ENCODE measurements around the gene ZNF783.

Gene ZNF783

DNA sequence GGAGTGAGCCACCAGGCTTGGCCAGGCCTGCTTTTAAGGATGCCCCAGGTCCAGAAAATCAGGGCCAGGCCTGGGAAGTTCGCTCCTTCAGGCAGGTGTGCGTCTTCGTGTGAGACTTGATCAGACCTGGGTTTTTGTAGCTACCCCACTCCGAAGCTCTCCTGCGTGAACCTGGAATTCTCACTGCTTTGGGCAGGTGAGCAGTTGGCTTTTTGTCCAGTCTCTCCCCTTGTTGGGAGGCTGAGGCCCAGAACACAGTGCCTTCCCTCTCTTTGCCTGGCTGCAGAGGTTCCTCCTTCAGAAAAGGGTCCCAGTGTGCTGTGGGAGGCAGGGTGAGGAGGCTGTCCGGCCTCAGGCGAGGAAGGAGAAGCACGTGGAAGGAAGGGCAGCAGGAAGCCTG is 27.3 kb downstream of the ZNF783 start:
- H3K4me3 ChIP-seq (ENCODE audit: low read depth, low read length): no peak overlapping the region
- DNase-seq (ENCODE audit: low read depth, low spot score): no peak
- ChIA-PET POLR2A (no interaction called here), CTCF (no interaction called here)
- TF ChIP-seq, protein P1, sequence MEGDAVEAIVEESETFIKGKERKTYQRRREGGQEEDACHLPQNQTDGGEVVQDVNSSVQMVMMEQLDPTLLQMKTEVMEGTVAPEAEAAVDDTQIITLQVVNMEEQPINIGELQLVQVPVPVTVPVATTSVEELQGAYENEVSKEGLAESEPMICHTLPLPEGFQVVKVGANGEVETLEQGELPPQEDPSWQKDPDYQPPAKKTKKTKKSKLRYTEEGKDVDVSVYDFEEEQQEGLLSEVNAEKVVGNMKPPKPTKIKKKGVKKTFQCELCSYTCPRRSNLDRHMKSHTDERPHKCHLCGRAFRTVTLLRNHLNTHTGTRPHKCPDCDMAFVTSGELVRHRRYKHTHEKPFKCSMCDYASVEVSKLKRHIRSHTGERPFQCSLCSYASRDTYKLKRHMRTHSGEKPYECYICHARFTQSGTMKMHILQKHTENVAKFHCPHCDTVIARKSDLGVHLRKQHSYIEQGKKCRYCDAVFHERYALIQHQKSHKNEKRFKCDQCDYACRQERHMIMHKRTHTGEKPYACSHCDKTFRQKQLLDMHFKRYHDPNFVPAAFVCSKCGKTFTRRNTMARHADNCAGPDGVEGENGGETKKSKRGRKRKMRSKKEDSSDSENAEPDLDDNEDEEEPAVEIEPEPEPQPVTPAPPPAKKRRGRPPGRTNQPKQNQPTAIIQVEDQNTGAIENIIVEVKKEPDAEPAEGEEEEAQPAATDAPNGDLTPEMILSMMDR (IDR thresholded peaks at IDR 0.05; ENCODE audit: insufficient read depth, low read length, missing control alignments): no peak

DNA sequence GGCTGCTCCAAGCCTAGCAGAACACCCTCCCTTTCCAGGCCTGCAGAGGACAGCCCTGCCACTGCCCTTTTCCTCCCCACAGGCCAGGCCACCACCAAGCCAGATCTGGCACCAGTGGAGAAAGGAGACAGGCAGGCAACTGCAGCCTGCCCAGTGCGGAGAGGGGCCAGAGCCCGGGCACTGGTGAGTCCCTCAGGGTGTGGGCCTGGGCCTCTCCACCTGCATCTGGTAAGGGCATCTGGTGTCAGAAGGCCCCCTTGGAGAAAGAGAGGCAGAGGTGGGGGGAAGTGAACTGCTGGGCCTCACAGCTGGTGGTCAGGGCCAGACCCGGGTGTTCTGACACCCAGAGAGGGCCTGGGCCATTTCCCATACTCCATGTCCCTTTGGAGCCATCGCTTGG is 27.9 kb downstream of the ZNF783 start:
- TF ChIP-seq, protein P1 (IDR thresholded peaks at IDR 0.05; ENCODE audit: insufficient read depth, low read length, missing control alignments): no peak
- CTCF ChIA-PET: no interaction called here
- no peak for DNase-seq (ENCODE audit: low read depth, low spot score)
- POLR2A ChIA-PET: no interaction called here
- H3K4me3 ChIP-seq (ENCODE audit: low read depth, low read length): no peak overlapping the region

DNA sequence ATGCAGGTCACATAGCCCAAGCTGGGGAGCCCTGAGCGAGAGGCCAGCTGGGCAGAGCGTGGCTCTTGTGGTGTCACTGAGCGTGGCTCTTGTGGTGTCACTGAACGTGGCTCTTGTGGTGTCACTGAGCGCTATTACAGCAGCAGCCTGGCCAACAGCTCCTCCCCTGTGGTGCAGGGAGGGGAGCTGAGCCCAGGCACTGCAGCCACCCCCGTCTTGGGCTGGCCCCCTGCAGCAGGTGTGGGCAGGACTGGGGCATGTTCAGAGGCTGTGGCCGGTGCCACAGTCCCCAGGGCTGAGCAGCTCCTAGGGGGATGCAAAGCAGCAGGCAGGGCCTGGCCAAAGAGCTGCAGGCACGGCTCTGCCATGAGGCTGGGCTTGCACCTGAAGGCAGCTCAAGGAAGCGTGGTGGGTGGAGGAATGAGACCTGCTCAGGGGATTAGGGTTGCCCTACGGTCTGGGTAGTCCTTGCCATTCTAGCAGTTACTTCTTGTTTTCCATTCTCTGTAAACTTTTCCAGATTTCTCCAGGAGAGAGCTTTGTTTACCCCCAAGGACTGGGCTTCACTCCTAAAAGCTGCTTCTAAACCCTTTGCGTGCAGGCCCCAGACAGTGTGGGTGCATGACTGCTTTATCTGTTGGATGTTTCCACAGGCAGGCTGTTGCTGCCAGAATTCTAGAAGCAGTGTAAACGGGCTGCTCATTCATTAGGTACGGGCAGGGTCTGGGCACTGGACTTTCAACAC is 29.2 kb downstream of the ZNF783 start:
- TF ChIP-seq, protein P1 (IDR thresholded peaks at IDR 0.05; ENCODE audit: insufficient read depth, low read length, missing control alignments): no peak
- no peak for DNase-seq (ENCODE audit: low read depth, low spot score)
- H3K4me3 ChIP-seq (ENCODE audit: low read depth, low read length): no peak overlapping the region
- POLR2A ChIA-PET: no interaction called here
- CTCF ChIA-PET: interaction anchor here (0.9 to 1.0 kb wide), 2 partner anchors 20 to 451 kb away, joined by 3 to 4 read pairs; no protein-coding TSS in a partner anchor

DNA sequence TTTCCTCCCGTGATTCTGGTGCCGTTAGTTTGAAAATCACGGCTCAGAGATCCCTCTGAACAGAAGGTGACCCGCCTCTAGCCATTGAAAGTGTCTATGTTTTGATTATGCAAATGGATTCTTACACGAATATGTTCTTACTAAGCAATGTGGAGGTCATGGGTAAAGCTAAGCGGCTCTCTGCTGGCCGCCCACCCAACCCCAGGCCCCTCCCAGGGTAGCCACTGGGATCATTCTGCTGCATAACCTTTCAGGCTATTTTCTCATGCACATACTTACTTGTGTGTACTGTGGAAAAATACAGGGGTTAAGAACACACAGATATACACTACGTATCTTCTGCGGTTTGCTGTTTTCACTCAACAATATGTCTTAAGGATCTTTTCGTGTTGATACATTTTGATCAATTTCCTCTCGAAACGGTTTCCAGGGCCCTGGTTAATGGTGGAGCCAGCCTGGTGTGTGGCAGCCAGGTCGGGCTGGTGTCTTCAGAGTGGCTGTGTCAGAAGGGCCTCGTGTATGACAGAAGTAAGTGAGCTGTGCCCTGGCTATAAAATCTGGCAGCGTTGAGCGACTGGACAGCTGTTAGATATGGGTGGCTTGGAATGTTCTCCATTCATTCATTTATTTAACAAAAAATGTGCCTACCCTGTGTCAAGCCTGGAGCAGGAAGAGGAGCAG is 29.9 kb downstream of the ZNF783 start:
- CTCF ChIA-PET: interaction anchor here (0.9 to 1.5 kb wide), 3 partner anchors 18 to 450 kb away, joined by 3 to 4 read pairs (median 4); no protein-coding TSS in a partner anchor
- no peak overlapping the region for H3K4me3 ChIP-seq (ENCODE audit: low read depth, low read length)
- TF ChIP-seq, protein P1 (IDR thresholded peaks at IDR 0.05; ENCODE audit: insufficient read depth, low read length, missing control alignments): no peak
- POLR2A ChIA-PET: no interaction called here
- DNase-seq (ENCODE audit: low read depth, low spot score): no peak

DNA sequence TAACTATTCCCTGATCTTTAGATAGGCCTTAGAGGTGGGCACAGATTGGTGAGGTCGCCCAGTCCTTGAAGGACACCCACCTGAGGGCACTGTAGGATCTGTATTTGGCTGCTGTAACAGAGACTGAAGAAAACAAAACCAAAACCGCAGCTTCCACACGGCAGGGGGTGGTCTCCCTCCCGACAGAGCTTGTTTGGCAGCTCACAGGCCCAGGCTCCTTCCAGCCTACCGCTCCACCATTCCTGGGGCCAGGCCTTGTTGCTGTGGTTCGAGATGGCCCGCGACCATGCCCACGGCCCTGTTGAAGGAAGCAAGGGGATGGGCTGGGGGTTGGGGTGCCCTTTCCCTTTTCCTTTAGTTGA is 30.4 kb downstream of the ZNF783 start:
- CTCF ChIA-PET: interaction anchor here (1.5 kb wide), 1 partner anchor 18 kb away, joined by 4 read pairs; no protein-coding TSS in a partner anchor
- no peak for DNase-seq (ENCODE audit: low read depth, low spot score)
- POLR2A ChIA-PET: no interaction called here
- H3K4me3 ChIP-seq (ENCODE audit: low read depth, low read length): no peak overlapping the region
- TF ChIP-seq, protein P1 (IDR thresholded peaks at IDR 0.05; ENCODE audit: insufficient read depth, low read length, missing control alignments): no peak

DNA sequence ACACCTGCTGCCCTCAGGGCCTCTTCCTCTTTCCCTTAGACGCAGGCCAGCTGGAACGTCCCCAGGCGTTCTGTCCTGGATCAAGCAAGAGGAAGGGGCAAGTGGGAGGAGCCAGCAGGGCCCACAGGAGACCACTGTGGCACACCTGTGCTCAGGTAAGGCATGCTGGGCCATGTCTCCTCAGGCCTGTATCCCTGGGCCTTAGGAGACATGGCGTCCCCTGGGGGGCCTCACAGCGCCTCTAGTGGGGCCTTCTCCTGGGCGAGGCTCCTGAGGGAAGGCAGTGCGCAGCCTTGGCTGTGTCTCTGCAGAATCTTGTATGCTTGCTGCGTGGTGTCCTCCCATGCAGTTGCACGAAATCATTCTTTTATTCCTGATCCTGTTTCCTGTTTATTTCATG is 31.3 kb downstream of the ZNF783 start:
- ChIA-PET POLR2A (no interaction called here), CTCF (interaction anchor here (1.5 kb wide), 1 partner anchor 17 kb away, joined by 4 read pairs; no protein-coding TSS in a partner anchor)
- TF ChIP-seq, protein P1 (IDR thresholded peaks at IDR 0.05; ENCODE audit: insufficient read depth, low read length, missing control alignments): no peak

More for the DNA sequence above, 31.3 kb downstream of the ZNF783 start:
- no peak for DNase-seq (ENCODE audit: low read depth, low spot score)
- no peak overlapping the region for H3K4me3 ChIP-seq (ENCODE audit: low read depth, low read length)

Measured in AG04449 (cell line).